Keratinocyte (primary cell): ENCODE results near the gene CRTC2.

Source experiments
- CTCF ChIP-seq, 3 experiments: IDR thresholded peaks in 1 of 3; conservative IDR thresholded peaks in 1 of 3; optimal IDR thresholded peaks in 1 of 3; 2 replicates in 2 of 3; 3 replicates in 1 of 3; pipeline versions ENCODE3 to v1.5.1; 2011; ENCODE audit warnings: low read length in 3 of 3, mild to moderate bottlenecking in 3 of 3, moderate library complexity in 2 of 3, control low read depth in 1 of 3, inconsistent platforms in 1 of 3; ENCODE audit not compliant: insufficient read depth in 2 of 3; ENCODE audit errors: extremely low read depth in 1 of 3
- EZH2 ChIP-seq: IDR thresholded peaks from one replicate; pipeline ENCODE4 v1.6.1; 2012; ENCODE audit warnings: inconsistent platforms, mild to moderate bottlenecking, low read length, moderate library complexity

GRCh38 chr1:153933430-153933829, 25.0 kb downstream of the CRTC2 start:
- TF ChIP-seq EZH2, result no peak
- no peak for TF ChIP-seq CTCF (optimal IDR thresholded peaks at IDR 0.05 in 1 of 3, IDR thresholded peaks at IDR 0.05 in 1 of 3, conservative IDR thresholded peaks at IDR 0.05 in 1 of 3; ENCODE audit: extremely low read depth in 1 of 3, insufficient read depth in 2 of 3, low read length in 3 of 3)
